Measurements from ENCODE around the gene GATA6.

GRCh38 chr18:22176420-22177326 is 7.3 kb downstream of the GATA6 start:
- TF ChIP-seq CTCF (IDR thresholded peaks at IDR 0.05; ENCODE audit: low read depth, low read length), result no peak
- no peak for TF ChIP-seq MAX (IDR thresholded peaks at IDR 0.05; ENCODE audit: low read depth, low read length)
